HepG2 (cell line): ENCODE data around the gene MTCH2. TPM values are rescaled to one million over a fixed set of nuclear protein-coding genes. Genes with fewer than 3 reads are reported as not detected.
A peak's percentile ranks its signal among the peaks of the same experiment; 100 is the strongest.

Experiments
- ATAC-seq: fragments of 200-7000 bp; cut with Tn5 transposase; 3 replicates; pipeline ENCODE4 v1.9.1; 2020; ENCODE audit warnings: mild to moderate bottlenecking, moderate library complexity
- BruUV-seq: library from RNA; stranded (reverse); fragments of 400-500 nt; replicated peaks from 2 replicates; lab custom pipeline; 2021; lab: Mats Ljungman, UMichigan
- CTCF ChIA-PET: fragments of 300-600 bp; formaldehyde crosslinking; extraction: SDS; loops from one replicate; lab custom pipeline; 2021; ENCODE audit warnings: low total read pairs, inconsistent platforms, low intra/inter-chr PET ratio; lab: Yijun Ruan, JAX
- POLR2A ChIA-PET: fragments of 350-600 bp; sonication (Branson Sonifier 250); formaldehyde crosslinking; loops from one replicate; lab custom pipeline; 2020; ENCODE audit warnings: antibody characterized with exemption, inconsistent platforms; lab: Yijun Ruan, JAX
- DNase-seq: peaks from one replicate; pipeline ENCODE4 v3.0.0-alpha.2; 2015; ENCODE audit warnings: low spot score
- FAIRE-seq: peaks from 3 replicates; lab custom pipeline; 2011; peaks lifted over from hg19 to GRCh38; lab: Jason Lieb, UNC
- H2AFZ ChIP-seq: one replicate; pipeline ENCODE4 v1.6.1; 2011; ENCODE audit warnings: low read length, inconsistent platforms
- H3K27ac ChIP-seq: fragments of 300-600 bp; 3 replicates; pipeline ENCODE4 v1.8.0; 2011; ENCODE audit warnings: mixed run types, mild to moderate bottlenecking, mixed read lengths, low read length, inconsistent platforms; ENCODE audit not compliant: insufficient read depth; ENCODE audit errors: extremely low read length
- H3K27me3 ChIP-seq, 2 experiments: fragments of 200-600 bp in 1 of 2; 2 replicates in 1 of 2; 3 replicates in 1 of 2; pipeline versions ENCODE4 v1.6.0 to v1.8.0; 2011; ENCODE audit warnings: low read length in 2 of 2, mild to moderate bottlenecking in 2 of 2, moderate library complexity in 2 of 2, inconsistent platforms in 1 of 2; ENCODE audit not compliant: insufficient read depth in 2 of 2, control insufficient read depth in 1 of 2
- H3K36me3 ChIP-seq, 2 experiments: fragments of 200-600 bp in 1 of 2; replicated peaks in 1 of 2; 2 replicates in 1 of 2; 3 replicates in 1 of 2; pipeline versions ENCODE4 v1.5.1 to v1.8.0; 2011; ENCODE audit warnings: low read length in 2 of 2, inconsistent platforms in 1 of 2; ENCODE audit not compliant: insufficient read depth in 2 of 2, control insufficient read depth in 1 of 2
- H3K4me1 ChIP-seq: 2 replicates; pipeline ENCODE4 v1.5.1; 2012; ENCODE audit warnings: low read length, inconsistent platforms; ENCODE audit not compliant: insufficient read depth
- H3K4me2 ChIP-seq: 2 replicates; pipeline ENCODE4 v1.6.0; 2011; ENCODE audit warnings: low read depth, low read length, inconsistent platforms
- H3K4me3 ChIP-seq, 3 experiments: fragments of 200-600 bp in 1 of 3; sonication (generic), shearing (Covaris generic) in 1 of 3; replicated peaks in 1 of 3; 2 replicates each; pipeline ENCODE4 v1.5.1; 2011 to 2016; ENCODE audit warnings: low read length in 3 of 3, inconsistent platforms in 2 of 3, low read depth in 2 of 3, mild to moderate bottlenecking in 2 of 3, control low read depth in 1 of 3, mixed read lengths in 1 of 3; ENCODE audit not compliant: insufficient read depth in 1 of 3
- H3K79me2 ChIP-seq: one replicate; pipeline ENCODE4 v1.6.1; 2011; ENCODE audit warnings: low read length, inconsistent platforms; ENCODE audit not compliant: insufficient read depth
- H3K9ac ChIP-seq: 2 replicates; pipeline ENCODE4 v1.6.0; 2011; ENCODE audit warnings: mild to moderate bottlenecking, low read depth, low read length, inconsistent platforms; ENCODE audit not compliant: insufficient read depth
- H3K9me3 ChIP-seq: 2 replicates; pipeline ENCODE4 v1.5.1; 2012; ENCODE audit warnings: mild to moderate bottlenecking, low read length
- H4K20me1 ChIP-seq: 2 replicates; pipeline ENCODE4 v1.6.0; 2011; ENCODE audit warnings: inconsistent platforms, mild to moderate bottlenecking, low read length, moderate library complexity; ENCODE audit not compliant: insufficient read depth
- SMAD1 ChIP-seq: sonication (generic); formaldehyde crosslinking; IDR thresholded peaks from 2 replicates; pipeline ENCODE4 v1.4.0; 2020; ENCODE audit warnings: missing genetic modification reagents, low read depth, mild to moderate bottlenecking, borderline replicate concordance
- ZNF430 ChIP-seq: sonication (generic); formaldehyde crosslinking; IDR thresholded peaks from 2 replicates; pipeline ENCODE4 v1.9.0; 2021; ENCODE audit warnings: mild to moderate bottlenecking, missing genetic modification reagents
- ZNF772 ChIP-seq: sonication (generic); formaldehyde crosslinking; IDR thresholded peaks from 2 replicates; pipeline ENCODE4 v1.5.0; 2020; ENCODE audit warnings: mild to moderate bottlenecking, missing genetic modification reagents
- whole genome bisulfite sequencing: methylation state at CpG from one replicate; pipeline ENCODE4 v1.1.6; 2017; ENCODE audit warnings: low lambda C conversion rate; 5-methylcytosine and 5-hydroxymethylcytosine counted together
- in situ Hi-C: cut with HindIII; loops from 2 replicates; pipeline ENCODE4 v1.10.0; 2017; ENCODE audit warnings: low pct_unique_long_range_greater_than_20kb; ENCODE audit not compliant: extremely low pct_ligation_motif_present
- intact Hi-C: fragments of 100-400 bp; cut with micrococcal nuclease; formaldehyde crosslinking; loops from one replicate; pipeline ENCODE4 v1.10.0; 2022; ENCODE audit not compliant: unreplicated experiment
- polyA plus RNA-seq, 8 experiments: library from polyadenylated mRNA; depleted of rRNA in 3 of 8; stranded (reverse) in 7 of 8; unstranded in 1 of 8; fragments of >200 nt; fragmentation: Illumina TruSeq in 4 of 8; extraction: Trizol in 4 of 8; gene quantifications; 2 replicates each; pipeline versions ENCODE4 v1.2.1 to v1.2.3, GENCODE V29; 2011 to 2016; ENCODE audit warnings: low read depth in 4 of 8, missing spikeins in 1 of 8, mixed read lengths in 1 of 8; ENCODE audit not compliant: insufficient read depth in 1 of 8
- total RNA-seq, 5 experiments: library from RNA; depleted of rRNA; stranded (reverse); fragments of >200 nt; fragmentation: Illumina TruSeq; extraction: Trizol; gene quantifications; 2 replicates each; pipeline ENCODE4 v1.2.3, GENCODE V29; 2016; ENCODE audit warnings: low read depth in 1 of 5
- TF ChIP-seq, protein P1 (sequence below): sonication (generic); formaldehyde crosslinking; IDR thresholded peaks from 2 replicates; pipeline ENCODE4 v1.4.0; 2020; ENCODE audit warnings: mild to moderate bottlenecking, missing genetic modification reagents
- TF ChIP-seq, protein P2 (sequence below): sonication (generic); formaldehyde crosslinking; conservative IDR thresholded peaks from 2 replicates; pipeline ENCODE4 v1.4.0; 2020; ENCODE audit warnings: missing genetic modification reagents
- TF ChIP-seq, protein P3 (sequence below): sonication (generic); formaldehyde crosslinking; conservative IDR thresholded peaks from 2 replicates; pipeline ENCODE4 v1.8.0; 2022; ENCODE audit warnings: low read depth, missing genetic modification reagents

Gene MTCH2
- total and polyA plus RNA-seq, 2 of the 13 experiments (the other 11 are each of a cell fraction or from before 2014, with no cell fraction given), result 112 to 272 TPM

DNA sequence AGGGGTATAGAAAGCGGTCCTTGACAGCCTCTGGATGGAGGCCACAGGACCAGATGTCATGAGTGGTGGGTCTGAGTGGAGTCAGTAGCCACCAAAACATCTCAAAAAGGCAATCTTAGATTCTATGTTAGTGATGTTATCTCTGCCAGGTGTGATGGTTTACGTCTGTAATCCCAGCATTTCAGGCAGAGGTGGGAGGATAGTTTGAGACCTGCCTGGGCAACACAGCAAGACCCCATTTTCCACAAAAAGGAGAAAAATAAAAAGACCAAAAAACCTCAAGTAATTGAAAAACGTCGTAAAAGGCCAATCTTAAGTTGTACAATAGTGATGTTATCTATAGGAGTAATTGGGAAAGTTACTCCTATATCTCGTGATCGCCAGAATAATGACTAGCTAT lies 3.7 kb upstream of the MTCH2 start (continued):
- TF ChIP-seq, protein P1, sequence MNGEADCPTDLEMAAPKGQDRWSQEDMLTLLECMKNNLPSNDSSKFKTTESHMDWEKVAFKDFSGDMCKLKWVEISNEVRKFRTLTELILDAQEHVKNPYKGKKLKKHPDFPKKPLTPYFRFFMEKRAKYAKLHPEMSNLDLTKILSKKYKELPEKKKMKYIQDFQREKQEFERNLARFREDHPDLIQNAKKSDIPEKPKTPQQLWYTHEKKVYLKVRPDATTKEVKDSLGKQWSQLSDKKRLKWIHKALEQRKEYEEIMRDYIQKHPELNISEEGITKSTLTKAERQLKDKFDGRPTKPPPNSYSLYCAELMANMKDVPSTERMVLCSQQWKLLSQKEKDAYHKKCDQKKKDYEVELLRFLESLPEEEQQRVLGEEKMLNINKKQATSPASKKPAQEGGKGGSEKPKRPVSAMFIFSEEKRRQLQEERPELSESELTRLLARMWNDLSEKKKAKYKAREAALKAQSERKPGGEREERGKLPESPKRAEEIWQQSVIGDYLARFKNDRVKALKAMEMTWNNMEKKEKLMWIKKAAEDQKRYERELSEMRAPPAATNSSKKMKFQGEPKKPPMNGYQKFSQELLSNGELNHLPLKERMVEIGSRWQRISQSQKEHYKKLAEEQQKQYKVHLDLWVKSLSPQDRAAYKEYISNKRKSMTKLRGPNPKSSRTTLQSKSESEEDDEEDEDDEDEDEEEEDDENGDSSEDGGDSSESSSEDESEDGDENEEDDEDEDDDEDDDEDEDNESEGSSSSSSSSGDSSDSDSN (CRISPR knock-in tag), result no peak

DNA sequence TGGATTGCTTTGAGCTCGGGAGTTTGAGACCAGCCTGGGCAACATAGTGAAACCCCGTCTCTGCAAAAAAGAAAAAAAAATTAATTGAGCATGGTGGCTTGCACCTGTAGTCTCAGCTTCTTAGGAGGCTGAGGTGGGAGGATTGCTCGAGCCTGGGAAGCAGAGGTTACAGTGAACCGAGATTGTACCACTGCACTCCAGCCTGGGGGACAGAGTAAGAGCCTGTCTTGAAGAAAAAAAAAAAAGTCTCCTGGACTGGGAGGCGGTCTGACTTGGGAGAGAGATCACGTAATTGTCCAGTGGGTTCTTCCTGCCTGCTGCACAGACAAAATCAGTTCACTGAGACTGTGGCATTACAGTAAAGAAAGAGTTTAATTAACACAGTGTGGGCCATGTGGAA lies 3.1 kb upstream of the MTCH2 start:
- DNase-seq, result no peak
- Histone ChIP-seq H3K27me3 (no peaks in the 10 kb centered on the region; a peak in 1 of 5 replicates), H3K27ac (no peak overlapping the region)
- CTCF ChIA-PET, result no interaction called here
- no peak for TF ChIP-seq ZNF772 (CRISPR knock-in tag)
- TF ChIP-seq, all 625 proteins: peak for 0
- H3K4me1 ChIP-seq, result peaks cover 19% of the 10 kb centered on the region
- in situ Hi-C loops, result loop anchor here (10.0 kb wide), 1 partner anchor 79 kb away; no protein-coding TSS in a partner anchor
- no peaks in the 10 kb centered on the region for H3K9me3 ChIP-seq
- BruUV-seq, result no TSS peak
- POLR2A ChIA-PET, result no interaction called here
- WGBS, result 51% methylated on average over 6 of the region's 6 CpGs
- H2AFZ ChIP-seq, result no peak overlapping the region
- intact Hi-C loops, result no loop called here
- H3K36me3 ChIP-seq, result no peaks in the 10 kb centered on the region
- peaks cover 16% of the 10 kb centered on the region for H3K79me2 ChIP-seq
- no peaks in the 10 kb centered on the region for H4K20me1 ChIP-seq
- no peak overlapping the region for H3K9ac ChIP-seq
- no peak overlapping the region for H3K4me3 ChIP-seq
- H3K4me2 ChIP-seq, result no peak overlapping the region
- no peak for ATAC-seq
- no peak for FAIRE-seq

DNA sequence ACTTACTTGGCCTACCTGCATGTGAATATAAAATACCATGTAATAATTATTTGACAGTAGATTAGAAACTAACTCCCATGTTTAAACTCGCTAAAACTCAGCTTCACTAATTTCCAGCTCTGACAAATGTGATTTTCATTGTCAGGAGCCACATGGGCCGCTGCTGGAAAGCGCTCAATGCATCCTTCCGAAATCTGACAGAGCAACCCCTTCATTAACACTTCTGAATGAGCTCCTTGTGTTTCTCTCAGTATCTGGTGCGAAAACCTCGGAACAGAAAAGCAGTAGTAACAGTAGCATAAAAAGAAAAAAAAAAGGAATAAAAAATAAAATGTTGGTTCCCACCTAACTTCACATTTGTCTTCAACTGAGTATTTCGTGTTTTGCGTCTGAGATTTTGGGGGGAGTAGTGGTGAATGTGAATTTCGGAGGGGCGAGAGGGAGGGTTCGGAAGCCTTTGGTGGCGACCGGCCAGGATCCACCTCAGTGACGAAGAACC lies 710 bp downstream of the MTCH2 start:
- H2AFZ ChIP-seq, result no peak overlapping the region
- DNase-seq (no peak), ATAC-seq (no peak), FAIRE-seq (no peak)
- CTCF ChIA-PET, result no interaction called here
- peak overlapping the region; percentile 97 for H3K9ac ChIP-seq
- H3K27ac ChIP-seq, result peak overlapping the region; percentile 98
- 2% methylated on average over 13 of the region's 14 CpGs for whole genome bisulfite sequencing
- no peaks in the 10 kb centered on the region for H3K9me3 ChIP-seq
- in situ Hi-C loops (loop anchor here (10.0 kb wide), 1 partner anchor 83 kb away; no protein-coding TSS in a partner anchor), intact Hi-C loops (loop anchor here (1.0 kb wide), 1 partner anchor 83 kb away; no protein-coding TSS in a partner anchor)
- POLR2A ChIA-PET, result interaction anchor here (0.7 to 1.7 kb wide), 3 partner anchors 15 to 88 kb away, joined by 3 to 6 read pairs (median 3); partner anchors contain the start of gene CELF1
- H3K4me2 ChIP-seq, result peak overlapping the region; percentile 95
- no peaks in the 10 kb centered on the region; the same call in 1 of the 2 replicates for H4K20me1 ChIP-seq
- H3K4me3 ChIP-seq, result peak overlapping the region; percentile 87 to 94 (median 93)
- peaks cover 33% of the 10 kb centered on the region for H3K4me1 ChIP-seq
- no peaks in the 10 kb centered on the region; a peak in 1 of 5 replicates for H3K27me3 ChIP-seq
- H3K79me2 ChIP-seq, result peaks cover 34% of the 10 kb centered on the region
- peaks cover 4 to 22% of the 10 kb centered on the region in 2 experiments; a peak in 3 of 5 replicates for H3K36me3 ChIP-seq
- BruUV-seq, result TSS peak; percentile 84
- TF ChIP-seq ZNF430 (CRISPR knock-in tag) (0 out of 2 replicates have a peak, but pooled peaks have one; percentile 7), SMAD1 (CRISPR knock-in tag) (no peak)
- TF ChIP-seq, protein P2, sequence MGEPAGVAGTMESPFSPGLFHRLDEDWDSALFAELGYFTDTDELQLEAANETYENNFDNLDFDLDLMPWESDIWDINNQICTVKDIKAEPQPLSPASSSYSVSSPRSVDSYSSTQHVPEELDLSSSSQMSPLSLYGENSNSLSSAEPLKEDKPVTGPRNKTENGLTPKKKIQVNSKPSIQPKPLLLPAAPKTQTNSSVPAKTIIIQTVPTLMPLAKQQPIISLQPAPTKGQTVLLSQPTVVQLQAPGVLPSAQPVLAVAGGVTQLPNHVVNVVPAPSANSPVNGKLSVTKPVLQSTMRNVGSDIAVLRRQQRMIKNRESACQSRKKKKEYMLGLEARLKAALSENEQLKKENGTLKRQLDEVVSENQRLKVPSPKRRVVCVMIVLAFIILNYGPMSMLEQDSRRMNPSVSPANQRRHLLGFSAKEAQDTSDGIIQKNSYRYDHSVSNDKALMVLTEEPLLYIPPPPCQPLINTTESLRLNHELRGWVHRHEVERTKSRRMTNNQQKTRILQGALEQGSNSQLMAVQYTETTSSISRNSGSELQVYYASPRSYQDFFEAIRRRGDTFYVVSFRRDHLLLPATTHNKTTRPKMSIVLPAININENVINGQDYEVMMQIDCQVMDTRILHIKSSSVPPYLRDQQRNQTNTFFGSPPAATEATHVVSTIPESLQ, result 0 out of 2 replicates have a peak, but pooled peaks have one; percentile 25
- TF ChIP-seq, protein P3, sequence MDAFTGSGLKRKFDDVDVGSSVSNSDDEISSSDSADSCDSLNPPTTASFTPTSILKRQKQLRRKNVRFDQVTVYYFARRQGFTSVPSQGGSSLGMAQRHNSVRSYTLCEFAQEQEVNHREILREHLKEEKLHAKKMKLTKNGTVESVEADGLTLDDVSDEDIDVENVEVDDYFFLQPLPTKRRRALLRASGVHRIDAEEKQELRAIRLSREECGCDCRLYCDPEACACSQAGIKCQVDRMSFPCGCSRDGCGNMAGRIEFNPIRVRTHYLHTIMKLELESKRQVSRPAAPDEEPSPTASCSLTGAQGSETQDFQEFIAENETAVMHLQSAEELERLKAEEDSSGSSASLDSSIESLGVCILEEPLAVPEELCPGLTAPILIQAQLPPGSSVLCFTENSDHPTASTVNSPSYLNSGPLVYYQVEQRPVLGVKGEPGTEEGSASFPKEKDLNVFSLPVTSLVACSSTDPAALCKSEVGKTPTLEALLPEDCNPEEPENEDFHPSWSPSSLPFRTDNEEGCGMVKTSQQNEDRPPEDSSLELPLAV (CRISPR knock-in tag), result no peak
